ENCODE measurements around the gene PRSS8.

The PRSS8 gene

GRCh38 chr16:31093132-31093703 lies 42.3 kb downstream of the PRSS8 start:
- no peak overlapping the region for H2AFZ ChIP-seq (ENCODE audit: low read depth, low read length)
- peak overlapping the region; percentile 68 for H3K9ac ChIP-seq (ENCODE audit: low read depth, low read length)
- H4K20me1 ChIP-seq (ENCODE audit: insufficient read depth, low read length): 0 out of 2 replicates have a peak, but pooled peaks cover 11% of the 10 kb centered on the region
- peaks cover 28% of the 10 kb centered on the region for H3K4me1 ChIP-seq (ENCODE audit: insufficient read depth, low read length)
- peak overlapping the region; percentile 78 for H3K4me2 ChIP-seq (ENCODE audit: insufficient read depth, low read length)
- H3K27me3 ChIP-seq (ENCODE audit: insufficient read depth, low read length, poor library complexity): no peaks in the 10 kb centered on the region
- no peak for ATAC-seq (ENCODE audit: insufficient read depth, low read depth)
- H3K9me3 ChIP-seq (ENCODE audit: insufficient read depth, low read length, severe bottlenecking): no peaks in the 10 kb centered on the region
- H3K36me3 ChIP-seq (ENCODE audit: insufficient read depth, low read length): peaks cover 35% of the 10 kb centered on the region
- peak overlapping the region in 1 of 2 experiments; percentile 85; a peak in 2 of 4 replicates for H3K4me3 ChIP-seq (ENCODE audit: low read depth in 1 of 2, low read length in 2 of 2)
- H3K27ac ChIP-seq (ENCODE audit: low read length): no peak overlapping the region
- DNase-seq: no peak
- H3K79me2 ChIP-seq (ENCODE audit: insufficient read depth, low read length): peaks cover 37% of the 10 kb centered on the region
- TF ChIP-seq EZH2 (IDR thresholded peaks at IDR 0.05; ENCODE audit: borderline replicate concordance, low read depth, low read length, severe bottlenecking): no peak
- TF ChIP-seq, protein P1, sequence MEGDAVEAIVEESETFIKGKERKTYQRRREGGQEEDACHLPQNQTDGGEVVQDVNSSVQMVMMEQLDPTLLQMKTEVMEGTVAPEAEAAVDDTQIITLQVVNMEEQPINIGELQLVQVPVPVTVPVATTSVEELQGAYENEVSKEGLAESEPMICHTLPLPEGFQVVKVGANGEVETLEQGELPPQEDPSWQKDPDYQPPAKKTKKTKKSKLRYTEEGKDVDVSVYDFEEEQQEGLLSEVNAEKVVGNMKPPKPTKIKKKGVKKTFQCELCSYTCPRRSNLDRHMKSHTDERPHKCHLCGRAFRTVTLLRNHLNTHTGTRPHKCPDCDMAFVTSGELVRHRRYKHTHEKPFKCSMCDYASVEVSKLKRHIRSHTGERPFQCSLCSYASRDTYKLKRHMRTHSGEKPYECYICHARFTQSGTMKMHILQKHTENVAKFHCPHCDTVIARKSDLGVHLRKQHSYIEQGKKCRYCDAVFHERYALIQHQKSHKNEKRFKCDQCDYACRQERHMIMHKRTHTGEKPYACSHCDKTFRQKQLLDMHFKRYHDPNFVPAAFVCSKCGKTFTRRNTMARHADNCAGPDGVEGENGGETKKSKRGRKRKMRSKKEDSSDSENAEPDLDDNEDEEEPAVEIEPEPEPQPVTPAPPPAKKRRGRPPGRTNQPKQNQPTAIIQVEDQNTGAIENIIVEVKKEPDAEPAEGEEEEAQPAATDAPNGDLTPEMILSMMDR (IDR thresholded peaks at IDR 0.05; ENCODE audit: borderline replicate concordance, extremely low read depth, low read length, poor library complexity, severe bottlenecking): no peak

DNA sequence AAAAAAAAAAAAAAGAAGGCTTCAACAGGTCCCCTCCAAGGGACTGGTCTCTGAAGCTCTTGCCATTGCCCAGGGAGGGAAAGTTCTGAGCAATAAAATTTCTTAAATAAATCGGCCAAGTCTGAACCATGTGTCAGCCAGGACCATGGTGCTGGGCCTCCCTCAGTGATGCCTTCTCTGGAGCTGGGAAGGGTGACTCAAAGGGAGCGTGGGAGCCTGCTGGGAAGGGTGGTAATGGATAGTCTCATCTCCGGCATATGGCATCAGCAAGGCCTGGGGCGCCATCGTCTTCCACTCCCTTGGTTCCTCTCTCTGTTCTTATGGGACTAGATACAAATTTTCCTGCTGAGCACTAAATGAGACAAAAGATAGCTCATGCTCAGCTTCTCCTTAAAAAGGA lies 43.2 kb downstream of the PRSS8 start:
- Histone ChIP-seq H3K9ac (ENCODE audit: low read depth, low read length) (no peak overlapping the region), H3K4me3 (ENCODE audit: low read depth in 1 of 2, low read length in 2 of 2) (no peak overlapping the region), H3K4me1 (ENCODE audit: insufficient read depth, low read length) (peaks cover 28% of the 10 kb centered on the region), H3K27me3 (ENCODE audit: insufficient read depth, low read length, poor library complexity) (no peaks in the 10 kb centered on the region), H3K4me2 (ENCODE audit: insufficient read depth, low read length) (peak overlapping the region; percentile 78; the same call in 1 of the 2 replicates), H3K79me2 (ENCODE audit: insufficient read depth, low read length) (peaks cover 37% of the 10 kb centered on the region), H3K27ac (ENCODE audit: low read length) (no peak overlapping the region), H3K9me3 (ENCODE audit: insufficient read depth, low read length, severe bottlenecking) (no peaks in the 10 kb centered on the region), H2AFZ (ENCODE audit: low read depth, low read length) (no peak overlapping the region), H3K36me3 (ENCODE audit: insufficient read depth, low read length) (peaks cover 40% of the 10 kb centered on the region), H4K20me1 (ENCODE audit: insufficient read depth, low read length) (0 out of 2 replicates have a peak, but pooled peaks cover 13% of the 10 kb centered on the region)
- no peak for TF ChIP-seq EZH2 (IDR thresholded peaks at IDR 0.05; ENCODE audit: borderline replicate concordance, low read depth, low read length, severe bottlenecking)
- TF ChIP-seq, protein P1 (IDR thresholded peaks at IDR 0.05; ENCODE audit: borderline replicate concordance, extremely low read depth, low read length, poor library complexity, severe bottlenecking): no peak
- ATAC-seq (ENCODE audit: insufficient read depth, low read depth): no peak
- DNase-seq: no peak

GRCh38 chr16:31090540-31090939 lies 45.0 kb downstream of the PRSS8 start:
- ATAC-seq (ENCODE audit: insufficient read depth, low read depth) (no peak), DNase-seq (no peak)
- Histone ChIP-seq H3K4me2 (ENCODE audit: insufficient read depth, low read length) (no peak overlapping the region), H3K36me3 (ENCODE audit: insufficient read depth, low read length) (peaks cover 56% of the 10 kb centered on the region), H3K9ac (ENCODE audit: low read depth, low read length) (no peak overlapping the region), H3K27ac (ENCODE audit: low read length) (no peak overlapping the region), H2AFZ (ENCODE audit: low read depth, low read length) (no peak overlapping the region), H3K4me1 (ENCODE audit: insufficient read depth, low read length) (peaks cover 26% of the 10 kb centered on the region), H3K4me3 (ENCODE audit: low read depth in 1 of 2, low read length in 2 of 2) (no peak overlapping the region), H3K9me3 (ENCODE audit: insufficient read depth, low read length, severe bottlenecking) (no peaks in the 10 kb centered on the region), H3K79me2 (ENCODE audit: insufficient read depth, low read length) (peaks cover 37% of the 10 kb centered on the region), H4K20me1 (ENCODE audit: insufficient read depth, low read length) (0 out of 2 replicates have a peak, but pooled peaks cover 18% of the 10 kb centered on the region), H3K27me3 (ENCODE audit: insufficient read depth, low read length, poor library complexity) (no peaks in the 10 kb centered on the region)
- no peak for TF ChIP-seq EZH2 (IDR thresholded peaks at IDR 0.05; ENCODE audit: borderline replicate concordance, low read depth, low read length, severe bottlenecking)
- TF ChIP-seq, protein P1 (IDR thresholded peaks at IDR 0.05; ENCODE audit: borderline replicate concordance, extremely low read depth, low read length, poor library complexity, severe bottlenecking): no peak
